ENCODE results near the gene MED1. TPM values are rescaled to one million over a fixed set of nuclear protein-coding genes. Genes with fewer than 3 reads are reported as not detected.

Gene MED1
- total RNA-seq: 28.1 TPM

GRCh38 chr17:39450847-39451581, at the start of gene MED1:
Gene MED1 (minus strand): TSS chr17:39451263. CDS start chr17:39451062, 201 bp downstream.

GRCh38 chr17:39461113-39461925, 10.3 kb upstream of the MED1 start, which contains the start of gene CDK12:
Gene CDK12 (plus strand): TSS chr17:39461486. CDS start chr17:39462072, 586 bp downstream.

GRCh38 chr17:39401412-39402243, 49.4 kb downstream of the MED1 start, which contains the start of gene FBXL20:
Gene FBXL20 (minus strand): TSS chr17:39401626. CDS start chr17:39401402, 224 bp downstream.

Other genes starting within 250 kb of the MED1 start
- 0.46 TPM for gene STAC2, start 225.3 kb downstream of the MED1 start, total RNA-seq
- gene FBXL20, start 49.6 kb downstream of the MED1 start, total RNA-seq: 26.8 TPM
- 24.2 TPM for gene CDK12, start 10.2 kb upstream of the MED1 start, total RNA-seq
- gene NEUROD2, start 156.7 kb upstream of the MED1 start, total RNA-seq: 0.46 TPM
- gene PPP1R1B, start 175.7 kb upstream of the MED1 start, total RNA-seq: 23.5 TPM
- gene STARD3, start 185.9 kb upstream of the MED1 start, total RNA-seq: 26.8 TPM
- gene TCAP, start 214.1 kb upstream of the MED1 start, total RNA-seq: 1.4 TPM
- 3.2 TPM for gene PNMT, start 217.2 kb upstream of the MED1 start, total RNA-seq
- 7.4 TPM for gene PGAP3, start 236.8 kb upstream of the MED1 start, total RNA-seq
- 15.9 TPM for gene ERBB2, start 248.8 kb upstream of the MED1 start, total RNA-seq